SK-N-SH (cell line): ENCODE measurements around the gene VIPR2.

Source experiments
- CTCF ChIP-seq: fragments of 200-600 bp; sonication (generic); IDR thresholded peaks from 2 replicates; pipeline ENCODE4 v1.6.1; 2017; ENCODE audit warnings: antibody characterized with exemption, mild to moderate bottlenecking, moderate library complexity
- ELF1 ChIP-seq: IDR thresholded peaks from 2 replicates; pipeline ENCODE4 v1.4.0; 2012
- EP300 ChIP-seq, 2 experiments: IDR thresholded peaks; 2 replicates each; pipeline versions ENCODE4 v1.4.0 to v1.6.1; 2012; ENCODE audit warnings: borderline replicate concordance in 1 of 2, low read depth in 1 of 2, low read length in 1 of 2
- EZH2phosphoT487 ChIP-seq: fragments of 200-600 bp; sonication (generic); IDR thresholded peaks from 2 replicates; pipeline ENCODE4 v1.6.1; 2017; ENCODE audit warnings: low read depth, mixed run types, mild to moderate bottlenecking, antibody characterized with exemption, moderate library complexity, borderline replicate concordance
- FOSL2 ChIP-seq: IDR thresholded peaks from 2 replicates; pipeline ENCODE4 v1.4.0; 2012; ENCODE audit warnings: low read depth, mild to moderate bottlenecking, moderate library complexity, borderline replicate concordance
- GATA2 ChIP-seq: sonication (generic); formaldehyde crosslinking; IDR thresholded peaks from 2 replicates; pipeline ENCODE4 v1.5.0; 2020; ENCODE audit warnings: mild to moderate bottlenecking, missing genetic modification reagents
- POLR2AphosphoS5 ChIP-seq: IDR thresholded peaks from 2 replicates; pipeline ENCODE4 v1.6.1; 2012; ENCODE audit warnings: low read depth, low read length
- REST ChIP-seq: IDR thresholded peaks from 2 replicates; pipeline ENCODE4 v1.6.1; 2012; ENCODE audit warnings: mild to moderate bottlenecking, low read depth, low read length, moderate library complexity
- RFX5 ChIP-seq: IDR thresholded peaks from 2 replicates; pipeline ENCODE4 v1.6.1; 2012; ENCODE audit warnings: mild to moderate bottlenecking, improper control_type of control experiment, low read length
- TAF1 ChIP-seq: IDR thresholded peaks from 2 replicates; pipeline ENCODE4 v1.6.1; 2012; ENCODE audit warnings: low read depth, mild to moderate bottlenecking, low read length, moderate library complexity, borderline replicate concordance
- USF1 ChIP-seq: IDR thresholded peaks from 2 replicates; pipeline ENCODE4 v1.4.0; 2012; ENCODE audit warnings: low read depth, borderline replicate concordance
- USF2 ChIP-seq: fragments of 150-350 bp; IDR thresholded peaks from 2 replicates; pipeline ENCODE4 v1.6.1; 2017; ENCODE audit warnings: antibody characterized with exemption, low read length, low read depth, borderline replicate concordance
- YY1 ChIP-seq: IDR thresholded peaks from 2 replicates; pipeline ENCODE4 v1.4.0; 2012; ENCODE audit warnings: low read depth, mild to moderate bottlenecking

- TF ChIP-seq CTCF (no peak), YY1 (no peak), ELF1 (no peak), USF2 (no peak), EZH2phosphoT487 (no peak), EP300 (IDR thresholded peaks at IDR 0.05; ENCODE audit: borderline replicate concordance in 1 of 2, low read depth in 1 of 2, low read length in 1 of 2) (no peak), REST (no peak), USF1 (no peak), RFX5 (no peak), GATA2 (CRISPR knock-in tag) (no peak), POLR2AphosphoS5 (no peak), TAF1 (no peak), FOSL2 (no peak)
Observed at GRCh38 chr7:159045839-159046238, 98.8 kb downstream of the VIPR2 start.
